NCI-H1417 treated with DMSO at 0.1 percent for 48 hours (cell line): ENCODE data around the gene FBN2.
"Not testable (repeated sequence)": the region's sequence is repeated elsewhere in the genome, so short reads cannot be mapped to it uniquely, and the experiment has no call there.

Source experiments
- DNase-seq: peaks from one replicate; lab custom pipeline; 2025; lab: John Stamatoyannopoulos, UW

Gene FBN2

GRCh38 chr5:128534726-128535125 is 3.3 kb downstream of the FBN2 start:
- DNase-seq = no peak

GRCh38 chr5:128532776-128533175 is 5.3 kb downstream of the FBN2 start:
- DNase-seq = no peak

DNA sequence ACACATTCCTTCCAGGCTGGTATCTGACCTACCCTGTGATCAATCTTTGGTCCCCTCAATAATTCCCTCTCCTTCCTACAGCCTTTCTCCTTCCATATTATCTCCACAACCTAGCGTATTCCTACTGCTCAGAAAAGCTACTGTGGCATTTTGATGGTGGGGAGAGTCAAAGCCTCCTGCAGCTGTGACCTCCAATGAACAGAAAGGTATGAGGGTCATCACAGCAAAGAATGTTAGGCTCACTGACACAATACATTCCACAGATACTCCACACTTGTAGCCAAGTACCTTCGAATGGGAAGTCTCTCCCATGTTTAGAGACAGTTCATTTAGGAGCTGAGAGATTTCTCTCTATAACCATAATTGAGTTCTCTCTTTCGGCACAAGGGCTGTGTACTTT is 5.9 kb downstream of the FBN2 start:
- DNase-seq = no peak

GRCh38 chr5:128528637-128529255 is 9.3 kb downstream of the FBN2 start:
- no peak for DNase-seq

- DNase-seq = no peak
These were observed 9.9 kb downstream of the FBN2 start for GRCh38 chr5:128528126-128528525.

- DNase-seq = no peak
These were observed 11.0 kb downstream of the FBN2 start for GRCh38 chr5:128527077-128527476.

DNA sequence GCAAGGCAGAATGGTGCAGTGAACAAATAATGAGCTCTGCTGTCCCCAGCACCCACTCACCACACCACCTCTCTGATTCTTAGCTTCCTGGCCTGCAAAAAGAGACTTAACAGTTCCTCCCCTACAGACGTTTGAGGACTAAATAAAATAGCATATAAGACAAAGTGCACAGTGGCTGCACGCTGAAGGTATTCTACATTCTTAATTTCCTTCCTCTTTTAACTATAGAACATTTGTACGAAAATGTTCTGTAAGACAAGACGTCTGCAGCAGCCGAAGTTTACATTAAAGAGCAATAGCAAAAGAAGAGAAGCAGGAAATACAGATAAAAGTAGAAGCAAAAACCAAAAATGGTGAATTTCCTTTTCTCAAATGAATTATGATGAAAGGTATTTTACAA is 15.7 kb downstream of the FBN2 start:
- no peak for DNase-seq

- no peak for DNase-seq
These were observed 18.2 kb downstream of the FBN2 start for GRCh38 chr5:128519827-128520226.

DNA sequence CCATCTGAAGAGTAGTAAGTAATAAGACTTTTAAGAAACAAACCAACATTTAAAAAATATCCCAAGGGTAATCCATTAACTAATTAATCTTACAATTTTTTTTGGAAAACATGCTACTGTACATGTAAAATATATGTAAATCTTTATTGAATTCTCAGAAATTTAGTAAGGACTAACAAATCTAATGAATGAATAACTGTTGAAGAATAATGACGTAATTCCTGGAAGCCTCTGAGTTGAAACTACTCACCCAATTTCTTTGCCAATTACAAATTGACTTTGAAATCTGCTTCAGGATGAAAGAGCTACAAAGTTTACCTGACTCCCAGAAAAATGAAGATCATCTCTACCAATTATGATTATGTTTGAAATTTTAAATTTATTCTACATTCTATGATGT is 21.1 kb downstream of the FBN2 start:
- no peak for DNase-seq

DNA sequence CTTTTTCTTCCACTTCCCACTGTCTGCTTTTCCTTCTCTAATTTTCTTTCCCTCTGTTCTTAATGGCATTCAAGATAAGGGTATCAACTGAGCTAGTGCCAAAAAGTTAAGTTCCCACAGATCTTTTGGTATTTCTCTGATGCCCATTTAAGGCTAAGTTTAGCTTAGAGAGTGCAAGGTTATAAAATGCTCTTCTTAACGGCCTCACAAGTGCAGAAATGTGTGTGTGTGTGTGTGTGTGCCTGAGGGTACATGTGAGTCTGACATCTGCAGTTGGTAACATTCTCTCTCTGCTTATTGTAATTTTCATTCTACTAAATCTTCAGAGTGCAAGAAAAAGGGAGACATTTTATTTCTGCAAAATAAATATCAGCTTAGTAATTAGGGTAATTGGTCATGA is 24.2 kb downstream of the FBN2 start:
- no peak for DNase-seq

- no peak for DNase-seq
These were observed 25.2 kb downstream of the FBN2 start for GRCh38 chr5:128512894-128513293.

DNA sequence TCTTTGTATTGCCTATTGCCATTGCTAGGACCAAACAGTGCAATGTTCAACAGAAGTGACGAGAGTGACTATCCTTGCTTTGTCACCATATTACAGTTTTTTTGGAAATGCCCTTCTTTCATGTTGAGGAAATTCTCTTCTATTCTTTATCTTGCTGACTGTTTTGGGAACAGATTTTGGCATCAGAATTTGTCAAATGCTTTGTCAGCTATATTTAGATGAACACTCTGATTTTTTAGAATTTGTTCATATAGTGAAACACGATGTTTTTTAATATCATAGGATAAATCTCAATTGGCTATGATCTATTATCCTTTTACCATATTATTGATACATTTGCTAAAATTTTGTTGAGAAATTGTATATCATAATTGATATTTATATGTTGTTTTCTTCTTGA is 31.4 kb downstream of the FBN2 start:
- no peak for DNase-seq

DNA sequence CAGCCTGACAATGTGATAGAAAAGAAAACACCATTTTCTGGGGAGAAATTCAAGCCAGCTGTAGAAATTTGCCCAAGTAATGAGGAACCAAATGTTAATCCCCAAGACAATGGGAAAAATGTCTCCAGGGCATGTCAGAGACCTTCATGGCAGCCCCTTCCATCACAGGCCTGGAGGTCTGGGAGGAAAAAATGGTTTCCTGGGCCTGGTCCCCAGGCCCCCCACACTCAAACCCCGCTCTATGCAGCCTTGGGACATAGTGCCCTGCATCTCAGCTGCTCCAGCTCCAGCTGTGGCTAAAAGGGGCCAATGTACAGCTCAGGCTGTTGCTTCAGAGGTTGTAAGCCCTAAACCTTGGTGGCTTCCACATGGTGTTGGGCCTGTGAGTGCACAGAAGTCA is 34.3 kb downstream of the FBN2 start:
- not testable (repeated sequence) for DNase-seq

GRCh38 chr5:128498844-128499455 is 39.1 kb downstream of the FBN2 start:
- no peak for DNase-seq

- DNase-seq = no peak
These were observed 43.5 kb downstream of the FBN2 start for GRCh38 chr5:128494516-128494915.

GRCh38 chr5:128493657-128494329 is 44.3 kb downstream of the FBN2 start:
- no peak for DNase-seq

DNA sequence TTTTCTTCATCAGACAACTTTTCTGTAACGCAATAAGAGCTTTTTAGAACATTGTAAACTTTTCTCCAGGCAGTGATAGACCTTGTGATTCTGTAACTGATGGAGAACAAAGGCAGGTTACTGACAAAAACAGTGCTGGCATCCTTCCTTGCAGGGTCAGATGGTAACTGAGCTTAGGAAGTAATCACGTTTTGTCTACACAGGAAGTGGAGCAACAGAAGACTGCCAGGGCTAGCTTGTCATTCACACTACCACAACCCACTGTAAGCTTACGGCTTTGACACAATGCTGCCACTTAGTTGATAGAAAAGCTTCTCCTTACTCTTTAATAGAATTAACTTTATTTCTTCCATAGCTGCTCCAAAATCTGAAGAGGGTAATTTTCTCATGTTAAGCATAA is 46.8 kb downstream of the FBN2 start:
- no peak for DNase-seq

- DNase-seq = no peak
These were observed 47.3 kb downstream of the FBN2 start for GRCh38 chr5:128490761-128491160.

DNA sequence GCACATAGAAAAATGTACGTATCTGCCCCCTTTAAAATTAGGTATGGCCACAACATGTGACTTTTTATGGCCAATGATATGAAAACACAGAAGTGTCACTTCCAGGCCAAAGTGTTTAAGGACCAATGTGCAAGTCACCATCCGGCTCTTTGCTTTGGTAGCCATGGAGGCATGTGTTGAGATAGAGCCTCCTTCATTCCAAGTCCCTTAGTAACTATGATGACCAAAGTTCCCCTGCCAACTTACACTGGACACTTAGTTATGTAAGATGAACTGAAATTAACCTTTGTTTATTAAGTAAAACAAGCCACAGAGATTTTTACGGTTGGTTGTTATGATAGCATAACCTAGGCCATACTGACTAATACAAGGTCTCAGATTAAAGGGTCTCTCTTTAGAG is 51.0 kb downstream of the FBN2 start:
- DNase-seq = no peak

DNA sequence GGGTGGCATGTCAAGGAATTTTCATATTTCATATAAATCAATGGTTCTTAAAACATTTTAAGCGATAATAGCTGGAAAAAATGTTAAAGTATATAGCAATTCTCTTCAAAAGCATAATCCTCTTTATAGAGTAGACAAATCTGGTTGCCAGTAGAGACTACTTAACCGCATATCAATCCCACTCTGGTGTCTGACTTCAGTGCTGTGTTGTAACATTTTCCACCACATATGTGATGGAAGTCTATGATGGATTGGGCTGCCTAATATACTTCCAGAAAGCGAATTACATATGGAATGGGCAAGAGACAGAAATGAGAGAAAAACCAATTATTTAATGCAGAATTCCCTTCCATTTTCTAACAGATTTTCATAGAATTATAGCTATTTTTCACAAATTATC is 54.3 kb downstream of the FBN2 start:
- no peak for DNase-seq

DNA sequence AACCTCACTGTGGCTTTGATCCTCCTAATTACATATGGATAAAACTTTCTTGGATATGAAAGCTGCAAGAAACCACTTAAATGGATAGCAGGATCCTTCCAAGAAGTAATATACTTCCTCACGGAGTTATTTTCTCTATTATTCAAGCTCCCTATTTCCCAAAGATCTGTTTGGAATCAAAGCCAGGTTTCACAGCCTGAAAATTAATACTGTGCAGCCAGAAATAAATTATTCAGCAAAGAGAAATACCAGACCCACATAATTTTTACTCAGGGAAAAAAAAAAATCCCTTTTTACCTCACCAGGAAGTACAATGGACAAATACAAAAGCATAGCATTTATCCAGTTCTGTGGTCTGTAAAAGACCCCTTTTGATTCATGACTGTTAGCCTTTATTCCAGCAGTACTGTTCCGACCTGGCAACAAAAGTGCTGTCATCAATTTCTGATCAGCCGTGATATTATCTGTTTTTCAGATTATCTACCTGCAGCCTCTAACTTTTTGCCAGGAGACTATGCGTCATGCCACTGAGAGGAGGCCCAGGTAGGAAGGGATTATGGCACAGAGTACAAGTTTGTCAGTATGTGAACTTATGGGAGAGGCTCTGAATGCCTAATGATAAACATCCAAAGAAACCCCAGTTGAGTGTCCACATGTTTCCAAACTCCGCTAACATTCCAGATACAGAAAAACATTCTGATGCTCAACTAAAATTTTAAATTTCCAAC is 57.0 kb downstream of the FBN2 start:
- no peak for DNase-seq

- no peak for DNase-seq
These were observed 57.9 kb downstream of the FBN2 start for GRCh38 chr5:128480158-128480557.
